ENCODE data around the gene THNSL1.

DNA sequence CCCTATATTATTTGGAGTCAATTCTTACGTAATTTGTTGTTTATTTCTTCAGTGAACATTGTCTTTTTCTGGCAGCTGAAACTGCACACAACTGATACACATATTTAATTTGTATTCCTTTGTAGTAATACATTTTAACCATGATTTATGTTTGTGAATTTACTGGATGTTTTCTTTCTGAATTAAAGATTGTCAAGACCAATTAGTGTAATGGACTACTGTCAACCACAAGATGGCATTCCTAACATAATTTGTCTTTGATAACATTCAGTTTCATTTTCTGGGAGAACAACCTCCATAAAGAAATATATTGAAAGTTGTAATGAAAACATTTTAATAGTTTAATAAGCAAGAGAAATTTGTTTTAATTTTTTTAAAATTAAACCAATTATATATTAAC is 10.1 kb downstream of the THNSL1 start:
- TF ChIP-seq CBX8 (IDR thresholded peaks at IDR 0.05) (no peak), EP300 (IDR thresholded peaks at IDR 0.05) (no peak), POLR2A (IDR thresholded peaks at IDR 0.05; ENCODE audit: low read length) (no peak), JUNB (IDR thresholded peaks at IDR 0.05) (no peak), MAZ (IDR thresholded peaks at IDR 0.05; ENCODE audit: borderline replicate concordance, low read depth, low read length) (no peak), TFCP2L1 (CRISPR knock-in tag; IDR thresholded peaks at IDR 0.05) (no peak), RNF2 (IDR thresholded peaks at IDR 0.05; ENCODE audit: borderline replicate concordance, low read depth) (no peak), MAFK (IDR thresholded peaks at IDR 0.05; ENCODE audit: partially characterized antibody) (no peak), ZC3H11A (IDR thresholded peaks at IDR 0.05) (no peak), CEBPB (IDR thresholded peaks at IDR 0.05) (no peak)
- TF ChIP-seq, protein P1, sequence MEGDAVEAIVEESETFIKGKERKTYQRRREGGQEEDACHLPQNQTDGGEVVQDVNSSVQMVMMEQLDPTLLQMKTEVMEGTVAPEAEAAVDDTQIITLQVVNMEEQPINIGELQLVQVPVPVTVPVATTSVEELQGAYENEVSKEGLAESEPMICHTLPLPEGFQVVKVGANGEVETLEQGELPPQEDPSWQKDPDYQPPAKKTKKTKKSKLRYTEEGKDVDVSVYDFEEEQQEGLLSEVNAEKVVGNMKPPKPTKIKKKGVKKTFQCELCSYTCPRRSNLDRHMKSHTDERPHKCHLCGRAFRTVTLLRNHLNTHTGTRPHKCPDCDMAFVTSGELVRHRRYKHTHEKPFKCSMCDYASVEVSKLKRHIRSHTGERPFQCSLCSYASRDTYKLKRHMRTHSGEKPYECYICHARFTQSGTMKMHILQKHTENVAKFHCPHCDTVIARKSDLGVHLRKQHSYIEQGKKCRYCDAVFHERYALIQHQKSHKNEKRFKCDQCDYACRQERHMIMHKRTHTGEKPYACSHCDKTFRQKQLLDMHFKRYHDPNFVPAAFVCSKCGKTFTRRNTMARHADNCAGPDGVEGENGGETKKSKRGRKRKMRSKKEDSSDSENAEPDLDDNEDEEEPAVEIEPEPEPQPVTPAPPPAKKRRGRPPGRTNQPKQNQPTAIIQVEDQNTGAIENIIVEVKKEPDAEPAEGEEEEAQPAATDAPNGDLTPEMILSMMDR (IDR thresholded peaks at IDR 0.05) = peak; percentile 53
- TF ChIP-seq, protein P2, sequence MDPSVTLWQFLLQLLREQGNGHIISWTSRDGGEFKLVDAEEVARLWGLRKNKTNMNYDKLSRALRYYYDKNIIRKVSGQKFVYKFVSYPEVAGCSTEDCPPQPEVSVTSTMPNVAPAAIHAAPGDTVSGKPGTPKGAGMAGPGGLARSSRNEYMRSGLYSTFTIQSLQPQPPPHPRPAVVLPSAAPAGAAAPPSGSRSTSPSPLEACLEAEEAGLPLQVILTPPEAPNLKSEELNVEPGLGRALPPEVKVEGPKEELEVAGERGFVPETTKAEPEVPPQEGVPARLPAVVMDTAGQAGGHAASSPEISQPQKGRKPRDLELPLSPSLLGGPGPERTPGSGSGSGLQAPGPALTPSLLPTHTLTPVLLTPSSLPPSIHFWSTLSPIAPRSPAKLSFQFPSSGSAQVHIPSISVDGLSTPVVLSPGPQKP (IDR thresholded peaks at IDR 0.05; ENCODE audit: low read depth, low read length) = no peak
- TF ChIP-seq, protein P3, sequence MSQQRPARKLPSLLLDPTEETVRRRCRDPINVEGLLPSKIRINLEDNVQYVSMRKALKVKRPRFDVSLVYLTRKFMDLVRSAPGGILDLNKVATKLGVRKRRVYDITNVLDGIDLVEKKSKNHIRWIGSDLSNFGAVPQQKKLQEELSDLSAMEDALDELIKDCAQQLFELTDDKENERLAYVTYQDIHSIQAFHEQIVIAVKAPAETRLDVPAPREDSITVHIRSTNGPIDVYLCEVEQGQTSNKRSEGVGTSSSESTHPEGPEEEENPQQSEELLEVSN (IDR thresholded peaks at IDR 0.05; ENCODE audit: borderline replicate concordance, low read depth) = no peak
- TF ChIP-seq, protein P4, sequence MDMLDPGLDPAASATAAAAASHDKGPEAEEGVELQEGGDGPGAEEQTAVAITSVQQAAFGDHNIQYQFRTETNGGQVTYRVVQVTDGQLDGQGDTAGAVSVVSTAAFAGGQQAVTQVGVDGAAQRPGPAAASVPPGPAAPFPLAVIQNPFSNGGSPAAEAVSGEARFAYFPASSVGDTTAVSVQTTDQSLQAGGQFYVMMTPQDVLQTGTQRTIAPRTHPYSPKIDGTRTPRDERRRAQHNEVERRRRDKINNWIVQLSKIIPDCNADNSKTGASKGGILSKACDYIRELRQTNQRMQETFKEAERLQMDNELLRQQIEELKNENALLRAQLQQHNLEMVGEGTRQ (IDR thresholded peaks at IDR 0.05) = no peak
